GM19328 (cell line): ENCODE data around the gene COG1.

Experiments used
- ATAC-seq: cut with Tn5 transposase; IDR thresholded peaks from one replicate; pipeline ENCODE4 v1.9.1; 2021; ENCODE audit warnings: mild to moderate bottlenecking, moderate library complexity; ENCODE audit not compliant: unreplicated experiment

COG1 gene

DNA sequence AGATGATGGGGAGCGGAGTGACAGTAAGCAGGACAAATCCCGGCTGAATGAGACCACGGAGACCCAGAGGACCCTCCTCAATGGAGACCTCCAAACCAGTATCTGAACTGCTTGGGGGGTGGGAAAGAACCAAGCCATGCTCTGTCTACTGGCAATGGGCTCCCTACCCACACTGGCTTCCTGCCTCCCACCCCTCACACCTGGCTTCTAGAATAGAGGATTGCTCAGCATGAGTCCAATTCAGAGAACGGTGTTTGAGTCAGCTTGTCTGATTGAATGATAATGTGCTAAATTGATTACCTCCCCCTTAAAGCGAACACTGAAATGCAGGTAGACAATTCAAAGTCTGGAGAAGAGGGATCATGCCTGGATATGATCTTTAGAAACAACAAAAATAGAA lies 22.5 kb upstream of the COG1 start:
- no peak for ATAC-seq

DNA sequence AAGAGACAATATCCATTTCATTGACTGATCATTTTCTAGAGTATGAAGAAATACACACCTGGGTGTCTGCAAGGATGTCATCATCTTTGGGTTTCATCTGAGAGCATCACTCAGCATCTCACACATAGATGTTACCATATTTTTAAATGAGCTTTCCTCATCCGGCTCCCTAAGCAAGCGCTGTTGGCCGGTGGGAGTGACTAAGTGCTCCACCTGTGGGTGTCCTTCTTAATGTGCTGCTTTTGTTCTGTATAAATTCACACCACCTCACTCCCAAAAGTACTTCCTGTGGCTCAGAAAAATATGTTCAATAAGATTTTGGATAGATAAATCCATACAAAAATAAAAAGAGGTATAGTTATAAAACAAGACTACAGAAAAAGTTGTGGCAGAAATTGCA lies 20.6 kb upstream of the COG1 start:
- ATAC-seq = no peak

DNA sequence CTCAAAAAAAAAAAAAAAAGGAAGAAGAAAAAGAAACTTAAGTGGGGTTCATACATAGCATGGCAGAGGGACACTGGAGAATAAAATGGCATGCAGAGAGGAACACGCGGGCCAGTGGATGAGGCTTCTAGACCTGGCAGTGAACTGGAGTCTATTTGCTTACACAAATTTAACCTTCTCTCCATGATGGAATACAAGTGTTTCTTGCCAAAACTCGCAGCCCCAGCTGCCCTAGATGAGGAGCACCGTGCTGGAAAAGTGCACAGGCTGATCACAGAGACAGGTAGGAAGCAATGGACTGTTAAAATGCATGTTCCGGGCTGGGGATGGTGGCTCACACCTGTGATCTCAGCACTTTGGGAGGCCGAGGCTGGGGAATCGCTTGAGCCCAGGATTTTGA lies 18.7 kb upstream of the COG1 start:
- no peak for ATAC-seq

DNA sequence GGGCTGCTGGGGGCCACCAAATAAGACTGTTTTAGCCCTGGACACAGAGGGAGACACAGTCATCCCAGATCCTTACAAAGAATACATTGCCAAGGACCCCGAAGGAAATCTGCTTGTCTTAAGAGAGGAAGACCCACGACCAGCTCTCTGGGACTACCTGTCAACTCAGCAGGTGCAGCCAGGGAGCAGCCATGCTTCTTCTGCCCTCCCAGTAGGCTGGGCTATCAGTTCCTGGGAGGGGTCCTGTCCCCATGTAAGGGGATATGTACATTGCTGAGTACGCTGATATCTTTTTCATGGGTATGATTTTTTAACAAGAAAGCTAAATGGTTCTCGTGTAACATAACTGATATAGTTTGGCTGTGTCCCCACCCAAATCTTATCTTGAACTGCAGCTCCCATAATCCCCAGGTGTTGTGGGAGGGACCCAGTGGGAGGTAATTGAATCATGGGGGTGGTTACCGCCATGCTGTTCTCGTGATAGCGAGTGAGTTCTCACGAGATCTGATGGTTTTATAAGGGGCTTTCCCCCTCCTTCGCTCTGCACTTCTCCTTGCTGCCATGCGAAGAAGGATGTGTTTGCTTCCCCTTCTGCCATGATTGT lies 16.8 kb upstream of the COG1 start:
- ATAC-seq = no peak

DNA sequence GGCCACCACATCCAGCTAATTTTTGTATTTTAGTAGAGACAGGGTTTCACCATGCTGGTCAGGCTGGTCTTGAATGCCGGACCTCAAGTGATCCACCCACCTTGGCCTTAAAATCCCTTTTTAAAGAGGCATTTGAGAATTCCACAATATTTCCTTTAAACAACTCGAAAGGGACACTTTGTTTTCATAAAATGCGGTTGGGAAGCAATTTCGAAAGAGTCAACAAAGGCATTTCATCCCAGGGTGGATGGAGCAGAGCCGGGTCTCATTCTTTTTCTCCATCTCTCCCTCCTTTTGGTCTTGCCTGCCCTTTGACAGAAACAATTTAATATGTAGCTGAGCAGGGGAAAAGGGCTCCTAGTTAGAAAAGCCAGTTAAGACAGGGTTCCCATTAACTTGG lies 13.5 kb upstream of the COG1 start:
- ATAC-seq = no peak

DNA sequence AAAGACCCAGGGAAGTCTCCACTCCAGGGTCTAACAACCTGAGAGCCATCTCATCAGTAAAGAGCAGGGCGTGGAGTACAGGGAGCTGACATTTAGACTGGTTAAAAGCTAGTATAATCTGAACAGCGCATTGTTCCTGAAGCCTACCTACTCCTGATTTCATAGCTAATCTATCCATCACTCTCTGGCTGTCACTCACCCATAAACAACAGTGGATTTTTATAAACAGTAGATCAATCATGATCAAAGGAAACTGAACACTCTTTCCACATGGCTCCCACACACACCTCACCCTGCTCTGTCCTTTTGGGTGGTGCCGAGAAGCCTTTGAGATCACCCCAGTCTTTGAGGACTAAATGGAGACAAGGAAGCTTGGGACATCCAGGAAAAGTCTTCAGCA lies 13.0 kb upstream of the COG1 start:
- no peak for ATAC-seq

DNA sequence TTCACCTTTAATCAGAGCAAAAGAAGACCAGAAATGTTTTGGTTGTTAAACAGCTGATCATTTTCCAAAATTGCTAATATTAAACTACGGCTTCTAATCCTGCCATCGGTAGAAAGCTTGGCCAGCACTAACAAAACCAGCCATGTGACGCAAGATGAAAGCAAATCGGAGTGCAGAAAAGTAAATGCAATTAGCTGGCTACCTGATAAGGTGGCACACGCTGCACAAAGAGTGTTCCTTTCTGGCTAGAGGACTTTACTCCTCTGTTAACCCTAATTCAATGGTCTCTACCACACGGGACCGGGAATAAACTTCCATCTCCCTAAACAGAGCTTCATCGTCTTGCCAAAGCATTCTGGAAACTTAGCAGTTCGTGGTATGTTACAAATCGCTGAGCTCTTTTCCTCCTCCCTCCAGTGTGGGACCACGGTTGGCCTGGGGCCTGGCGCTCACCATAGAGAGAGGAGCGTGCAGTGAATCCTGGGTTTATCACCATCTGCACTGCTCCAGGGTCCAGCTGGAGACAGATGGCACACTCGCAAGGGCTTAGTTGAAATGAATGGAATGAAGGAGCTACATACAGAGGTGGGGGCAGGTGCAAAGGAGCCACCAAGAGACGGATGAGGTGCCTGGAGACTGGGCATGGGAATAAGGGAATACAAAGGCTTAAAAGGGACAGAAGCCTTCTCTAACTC lies 10.1 kb upstream of the COG1 start:
- no peak for ATAC-seq

DNA sequence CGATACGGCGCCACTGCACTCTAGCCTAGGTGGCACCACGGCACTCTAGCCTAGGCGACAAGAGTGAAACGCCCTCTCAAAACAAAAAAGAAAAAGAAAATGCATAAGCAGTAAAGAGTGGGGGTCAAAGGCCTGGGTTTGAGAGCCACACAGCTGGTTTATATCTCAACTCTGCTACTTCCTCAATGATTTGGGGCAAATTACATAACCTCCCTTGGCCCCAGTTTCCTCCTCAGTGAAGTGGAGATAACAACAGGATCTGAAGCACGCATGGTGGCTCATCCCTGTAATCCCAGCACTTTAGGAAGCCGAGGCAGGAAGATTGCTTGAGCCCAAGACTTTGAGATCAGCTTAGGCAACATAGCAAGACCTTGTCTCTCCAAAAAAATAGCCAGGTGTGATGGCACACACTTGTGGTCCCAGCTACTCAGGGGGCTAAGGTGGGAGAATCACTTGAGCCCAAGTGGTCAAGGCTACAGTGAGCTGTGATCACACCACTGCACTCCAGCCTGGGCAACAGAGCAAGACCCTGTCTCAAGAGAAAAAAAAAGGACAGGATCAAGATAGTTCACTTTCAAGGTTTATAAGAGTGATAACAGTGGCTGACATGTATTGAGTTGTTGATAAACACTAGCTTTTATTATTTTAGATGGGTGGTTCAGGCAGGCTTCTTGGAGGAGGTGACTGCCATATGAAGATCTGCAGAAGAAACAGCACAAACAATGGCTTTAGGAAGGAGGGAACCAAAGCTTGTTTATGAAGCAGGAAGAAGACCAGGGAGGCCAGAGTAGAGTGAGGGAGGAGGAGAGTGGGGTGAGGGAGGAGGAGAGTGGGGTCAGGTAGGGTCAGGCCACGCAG lies 8.5 kb upstream of the COG1 start:
- ATAC-seq = no peak

DNA sequence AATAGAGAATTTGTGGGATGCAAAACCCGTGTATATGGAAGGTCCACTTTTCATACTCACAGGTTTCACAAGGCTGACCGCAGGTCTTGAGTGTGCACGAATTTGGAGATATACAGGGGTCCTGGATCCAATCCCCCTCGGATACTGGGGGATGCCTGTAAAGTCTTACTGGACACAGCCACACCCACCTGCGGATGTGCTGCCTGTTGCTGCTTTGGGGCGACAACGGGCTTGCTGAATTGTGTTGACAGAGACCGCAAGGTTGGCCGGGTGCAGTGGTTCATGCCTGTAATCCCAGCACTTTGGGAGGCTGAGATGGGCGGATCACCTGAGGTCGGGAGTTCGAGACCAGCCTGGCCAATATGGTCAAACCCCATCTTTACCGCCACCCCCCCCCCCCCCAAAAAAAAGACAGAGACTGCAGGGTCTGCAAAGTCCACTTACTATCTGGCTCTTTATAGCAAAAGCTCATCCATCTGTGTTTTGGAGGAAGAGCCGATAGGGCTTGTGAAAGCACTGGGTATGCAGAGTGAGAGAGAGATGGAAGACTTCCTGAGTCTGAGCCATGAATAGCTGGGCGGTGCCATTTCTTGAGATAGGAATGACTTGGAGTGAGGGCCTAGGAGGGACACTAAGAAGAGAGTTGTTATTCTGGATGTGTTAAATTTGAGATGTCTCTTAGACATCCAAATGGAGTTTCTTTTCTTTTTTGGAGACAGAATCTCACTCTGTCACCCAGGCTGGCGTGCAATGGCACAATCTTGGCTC lies 6.4 kb upstream of the COG1 start:
- no peak for ATAC-seq

DNA sequence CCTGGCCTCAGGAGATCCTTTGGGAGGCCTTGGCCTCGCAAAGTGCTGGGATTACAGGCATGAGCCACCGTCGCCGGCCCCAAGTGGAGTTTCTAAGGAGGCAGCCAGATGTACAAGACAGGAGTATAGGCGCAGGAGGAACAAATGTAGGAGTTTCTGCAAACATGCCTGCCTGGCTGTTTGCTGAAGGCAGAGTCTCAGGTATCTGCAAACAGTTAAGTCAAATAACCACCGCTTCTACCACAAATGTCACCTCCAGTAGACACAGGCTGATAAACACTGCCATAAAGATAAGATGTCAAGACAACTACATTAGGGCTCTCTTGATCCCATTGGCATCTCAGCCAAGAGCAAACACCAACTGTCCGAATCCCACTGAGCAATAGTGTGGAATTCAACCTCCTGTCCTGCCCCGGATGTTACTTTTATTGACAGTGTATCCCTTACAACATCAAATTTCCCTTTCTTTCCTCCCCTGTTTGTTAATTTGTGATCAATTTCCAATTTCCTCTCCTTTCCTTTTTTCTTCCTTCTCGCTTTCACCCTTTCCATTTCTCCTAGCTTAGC lies 5.6 kb upstream of the COG1 start:
- no peak for ATAC-seq

DNA sequence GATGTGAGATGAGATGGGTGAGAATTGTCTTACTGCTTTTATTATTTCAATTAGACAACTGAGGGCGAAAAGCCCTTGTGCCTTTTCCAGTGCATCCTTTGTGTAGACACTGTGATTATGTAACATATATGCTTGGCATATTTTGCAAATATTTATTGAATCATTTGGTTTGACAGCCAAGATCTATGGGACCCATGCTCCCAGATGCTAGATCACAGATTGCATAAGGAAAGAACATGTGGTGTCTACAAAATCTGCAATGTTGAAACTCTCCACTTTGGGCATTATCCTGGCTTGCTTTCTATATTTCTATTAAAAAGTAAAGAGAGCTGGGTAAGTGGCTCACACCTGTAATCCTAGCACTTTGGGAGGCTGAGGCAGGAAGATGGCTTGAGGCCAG lies 4.8 kb upstream of the COG1 start:
- no peak for ATAC-seq

DNA sequence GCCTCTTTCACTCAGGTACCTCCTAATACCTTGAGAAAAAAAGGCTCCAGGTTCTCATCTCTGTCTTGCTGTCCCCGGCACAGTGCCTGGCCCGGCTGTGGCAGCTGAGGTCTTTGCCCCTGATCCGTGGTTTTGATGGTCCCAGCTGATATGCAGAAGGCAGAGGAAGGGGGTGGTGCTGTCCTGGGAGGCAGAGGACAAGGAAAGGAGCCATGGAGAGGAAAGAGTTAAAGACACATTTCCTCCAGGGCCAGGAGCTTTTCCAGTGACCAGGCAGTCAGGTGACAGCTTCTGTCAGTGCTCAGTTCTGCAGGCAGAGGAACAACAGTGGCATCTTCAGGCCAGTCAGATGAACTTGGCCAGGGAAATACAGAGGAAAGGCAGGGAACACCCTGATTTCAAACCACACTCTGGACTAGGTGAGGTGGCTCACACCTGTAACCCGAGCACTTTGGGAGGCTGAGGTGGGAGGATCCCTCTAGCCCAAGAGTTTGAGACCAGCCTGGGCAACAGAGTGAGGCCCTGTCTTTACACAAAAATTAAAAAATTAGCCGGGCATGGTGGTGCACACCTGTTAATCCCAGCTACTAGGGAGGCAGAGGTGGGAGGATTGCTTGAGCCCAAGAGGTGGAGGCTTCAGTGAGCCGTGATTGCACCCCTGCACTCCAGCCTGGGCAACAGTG lies 3.3 kb upstream of the COG1 start:
- ATAC-seq = no peak

DNA sequence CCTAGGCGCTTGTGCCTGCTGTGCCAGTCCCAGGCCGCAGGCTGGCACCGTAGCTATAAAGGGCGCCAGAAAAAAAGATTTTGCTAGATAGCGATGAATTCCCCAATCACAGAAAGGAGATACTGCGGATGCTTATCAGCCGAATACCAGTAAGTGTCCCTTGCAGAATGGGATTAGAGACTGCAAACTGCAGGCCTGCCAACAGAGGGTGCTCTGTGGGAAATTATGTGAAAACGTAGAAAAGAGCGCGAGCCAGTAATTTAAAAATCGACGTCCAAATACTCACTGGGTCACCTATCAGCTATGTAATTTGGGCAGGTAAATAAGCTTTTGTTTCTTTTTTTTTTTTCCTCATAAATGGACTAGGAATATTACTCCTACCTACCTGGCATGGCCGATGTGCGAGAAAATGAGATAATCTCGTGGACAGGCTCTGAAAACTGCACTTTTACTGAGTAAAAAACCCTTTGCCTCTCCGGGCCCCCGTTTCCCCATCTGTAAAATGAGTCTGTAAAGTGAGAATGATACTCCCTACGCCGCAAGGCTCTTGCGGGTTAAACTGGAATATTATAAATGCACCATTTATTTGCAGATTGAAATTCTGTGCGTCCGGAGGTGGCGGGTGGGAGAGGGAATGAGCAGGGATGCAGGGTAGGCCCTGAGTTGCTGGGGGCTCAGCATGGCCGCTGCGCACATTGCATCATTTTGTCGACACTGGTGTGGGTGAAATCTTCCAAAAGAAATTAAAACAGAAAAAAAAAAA lies 1.2 kb upstream of the COG1 start:
- peak; percentile 3 for ATAC-seq

DNA sequence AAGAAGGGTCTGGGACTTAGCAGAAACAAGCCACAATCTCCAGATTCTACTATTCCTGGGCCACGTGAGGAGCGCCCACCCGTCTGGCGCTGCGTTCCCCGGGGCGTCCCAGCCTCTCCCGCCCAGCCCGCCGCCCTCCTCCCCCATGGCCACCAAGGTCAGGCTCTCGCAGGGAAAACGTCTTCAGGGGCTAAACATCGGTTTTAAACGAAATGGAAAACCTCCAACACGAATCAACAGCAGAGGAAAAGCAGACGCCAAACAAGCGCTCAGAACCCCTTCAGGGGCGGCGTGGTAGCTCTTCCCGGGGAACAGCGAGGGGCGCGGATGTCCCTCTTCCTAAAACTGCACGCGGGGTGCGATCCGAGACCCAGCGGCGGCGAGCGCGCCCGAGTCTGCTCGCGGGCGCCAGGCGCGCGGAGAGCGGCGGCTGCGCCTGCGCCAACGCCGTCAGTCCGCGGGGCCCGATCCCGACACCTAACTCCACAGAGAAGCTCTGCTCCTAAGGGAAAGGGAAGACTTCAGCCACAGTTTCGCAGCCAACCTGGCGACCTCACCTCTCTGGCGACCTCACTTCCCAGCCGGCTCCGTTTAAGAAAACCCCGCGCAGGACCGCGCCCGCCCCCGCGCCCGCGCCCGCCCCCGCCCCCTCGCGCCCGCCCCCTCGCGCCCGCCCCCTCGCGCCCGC lies 505 bp upstream of the COG1 start:
- peak; percentile 49 for ATAC-seq

DNA sequence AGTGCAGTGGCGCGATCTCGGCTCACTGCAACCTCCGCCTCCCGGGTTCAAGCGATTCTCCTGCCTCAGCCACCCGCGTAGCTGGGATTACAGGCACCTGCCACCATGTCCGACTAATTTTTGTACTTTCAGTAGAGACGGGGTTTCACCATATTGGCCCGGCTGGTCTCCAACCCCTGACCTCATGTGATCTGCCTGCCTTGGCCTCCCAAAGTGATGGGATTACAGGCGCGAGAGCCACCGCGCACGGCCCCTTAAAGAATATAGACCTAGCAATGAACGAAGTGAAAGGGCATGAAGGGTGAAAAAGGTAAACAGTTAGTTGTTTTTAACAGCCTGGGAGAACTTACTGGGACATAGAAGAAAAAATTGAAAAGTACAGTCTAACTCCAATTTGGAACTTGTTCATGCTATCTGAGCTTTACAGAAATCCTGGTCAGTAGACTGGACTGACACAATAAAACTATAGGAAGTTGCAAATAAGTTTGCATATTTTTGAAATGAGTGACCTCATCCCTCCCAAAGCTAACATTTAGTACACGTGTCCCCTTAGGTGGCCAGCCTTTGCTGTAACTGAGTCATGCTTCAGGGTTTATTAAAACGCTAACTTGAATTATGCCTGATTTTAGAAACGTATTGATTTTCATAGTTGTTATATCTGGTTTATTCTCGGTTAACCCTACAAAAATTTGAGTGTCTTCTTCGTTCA lies 1.8 kb downstream of the COG1 start:
- no peak for ATAC-seq

DNA sequence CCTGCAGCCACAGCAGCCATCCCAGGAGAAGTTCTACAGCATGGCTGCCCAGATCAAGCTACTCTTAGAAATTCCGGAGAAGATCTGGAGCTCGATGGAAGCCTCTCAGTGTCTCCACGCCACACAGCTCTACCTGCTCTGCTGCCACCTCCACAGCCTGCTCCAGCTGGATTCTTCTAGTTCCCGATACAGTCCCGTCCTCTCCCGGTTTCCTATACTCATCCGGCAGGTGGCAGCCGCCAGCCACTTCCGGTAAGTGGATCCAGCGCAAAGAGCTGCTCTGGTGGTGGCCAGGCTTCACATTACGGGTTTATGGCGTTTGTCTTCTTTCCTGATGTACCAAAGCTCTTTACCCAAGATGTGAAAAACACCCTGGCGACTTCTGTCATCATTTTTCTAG lies 3.6 kb downstream of the COG1 start:
- no peak for ATAC-seq

DNA sequence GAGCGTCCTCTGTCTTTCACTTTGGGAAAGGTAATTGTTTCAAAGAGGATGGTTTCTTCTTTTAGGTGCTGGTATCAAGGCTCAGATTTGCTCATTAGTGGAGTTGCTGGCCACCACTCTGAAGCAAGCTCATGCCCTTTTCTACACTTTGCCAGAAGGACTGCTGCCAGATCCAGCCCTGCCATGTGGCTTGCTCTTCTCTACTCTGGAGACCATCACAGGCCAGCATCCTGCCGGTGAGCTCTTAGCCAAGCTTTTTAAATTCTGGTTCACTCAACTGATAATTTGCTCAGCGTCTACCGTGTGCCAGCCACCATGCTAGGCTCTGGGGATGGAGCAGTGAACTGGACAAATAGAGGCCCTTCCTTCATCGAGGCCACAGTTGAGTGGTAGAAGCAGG lies 4.3 kb downstream of the COG1 start:
- no peak for ATAC-seq

DNA sequence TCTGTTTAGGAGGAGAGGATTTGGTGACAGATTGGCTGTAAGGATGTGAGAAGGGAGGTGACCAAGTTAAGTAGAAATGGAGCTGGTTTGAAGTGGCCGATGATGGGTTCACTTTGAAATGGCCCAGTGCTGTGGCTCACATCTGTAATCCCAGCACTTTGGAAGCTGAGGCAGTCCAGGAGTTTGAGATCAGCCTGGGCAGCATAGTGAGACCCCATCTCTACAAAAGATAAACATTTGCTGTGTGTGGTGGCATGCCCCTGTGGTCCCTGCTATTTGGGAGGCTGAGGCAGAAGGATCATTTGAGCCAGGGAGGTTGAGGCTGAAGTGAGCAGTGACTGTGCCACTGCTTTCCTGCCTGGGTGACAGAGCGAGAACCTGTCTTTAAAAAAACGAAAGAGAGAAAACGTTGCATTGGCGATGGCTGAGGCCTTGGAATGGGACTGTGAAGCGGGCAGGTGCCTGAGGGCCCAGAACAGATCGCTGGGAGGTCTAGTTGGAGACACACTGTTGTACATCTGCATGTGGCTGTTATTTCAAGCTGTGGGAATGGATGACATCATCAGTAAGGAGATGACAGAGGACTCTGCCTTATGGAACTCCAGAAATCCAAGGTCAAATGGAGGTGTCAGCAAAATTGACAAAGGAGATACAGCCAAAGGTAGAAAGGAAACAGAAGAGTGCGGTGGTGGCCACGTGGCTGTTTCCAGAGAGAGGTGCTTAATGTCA lies 5.5 kb downstream of the COG1 start:
- no peak for ATAC-seq
